ENCODE measurements around the gene FASTKD2. TPM values are rescaled to one million over a fixed set of nuclear protein-coding genes. Genes with fewer than 3 reads are reported as not detected.

Gene FASTKD2
- total and polyA plus RNA-seq, 2 donors (not counting 3 experiments of a cell fraction or from before 2014, with no cell fraction given), result 20.6 to 22.6 TPM

DNA sequence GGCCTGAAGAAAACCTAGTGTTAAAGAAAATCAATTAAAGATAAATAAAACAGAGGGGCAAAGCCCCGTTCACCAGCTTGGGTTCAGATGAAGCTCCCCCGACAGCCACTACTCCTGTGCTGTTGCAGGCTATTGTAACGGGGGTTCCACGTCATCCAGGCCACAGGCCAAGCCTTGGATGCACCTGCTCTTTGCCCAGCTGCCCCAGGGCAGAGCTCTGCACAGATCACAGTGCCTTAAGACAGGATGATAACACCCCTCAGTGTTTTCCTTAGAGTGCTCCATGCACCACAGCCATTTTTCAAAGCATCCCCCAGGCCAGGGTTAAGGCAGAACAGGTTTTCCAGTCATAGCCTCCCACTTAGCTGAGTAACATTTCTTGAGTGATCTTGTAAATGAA lies 32.0 kb downstream of the FASTKD2 start:
- no peaks in the 10 kb centered on the region for H3K79me2 ChIP-seq (ENCODE audit: control insufficient read depth, insufficient read depth, low read length)
- no peak overlapping the region for H3K27ac ChIP-seq (ENCODE audit: insufficient read depth, low read depth, low read length)
- ChIA-PET CTCF (interaction anchor here (1.0 kb wide), 2 partner anchors 14 to 676 kb away, joined by 3 to 5 read pairs; no protein-coding TSS in a partner anchor), POLR2A (no interaction called here)
- peaks cover 2% of the 10 kb centered on the region in 2 experiments for H3K36me3 ChIP-seq (ENCODE audit: control insufficient read depth in 2 of 2, extremely low read depth in 1 of 2, insufficient read depth in 2 of 2, low read length in 2 of 2)
- intact Hi-C loops (cut with micrococcal nuclease), result no loop called here
- no peak overlapping the region for H2AFZ ChIP-seq (ENCODE audit: low read depth, low read length)
- no peaks in the 10 kb centered on the region for H3K9me1 ChIP-seq (replicated peaks; ENCODE audit: control insufficient read depth, extremely low read depth, insufficient read depth, low read length)
- BruUV-seq (replicated peaks), result no TSS peak
- DNase-seq (ENCODE audit: low read depth, low spot score) (no peak), FAIRE-seq (no peak)
- peaks cover 14% of the 10 kb centered on the region for H3K4me1 ChIP-seq (ENCODE audit: control insufficient read depth, extremely low read depth, insufficient read depth, low read length)
- H3K4me2 ChIP-seq (ENCODE audit: insufficient read depth, low read length), result no peak overlapping the region
- TF ChIP-seq MYC (IDR thresholded peaks at IDR 0.05; ENCODE audit: low read depth, low read length), result no peak
- TF ChIP-seq, protein P1, sequence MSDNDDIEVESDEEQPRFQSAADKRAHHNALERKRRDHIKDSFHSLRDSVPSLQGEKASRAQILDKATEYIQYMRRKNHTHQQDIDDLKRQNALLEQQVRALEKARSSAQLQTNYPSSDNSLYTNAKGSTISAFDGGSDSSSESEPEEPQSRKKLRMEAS (IDR thresholded peaks at IDR 0.05; ENCODE audit: insufficient read depth, insufficient read length), result no peak
- no peak for TF ChIP-seq POLR2A (IDR thresholded peaks at IDR 0.05; ENCODE audit: low read depth, low read length)
- TF ChIP-seq EZH2 (IDR thresholded peaks at IDR 0.05; ENCODE audit: borderline replicate concordance, low read depth, low read length, severe bottlenecking), result no peak
- no peak for TF ChIP-seq JUN (IDR thresholded peaks at IDR 0.05; ENCODE audit: borderline replicate concordance, insufficient read depth, insufficient read length, low read depth)
- TF ChIP-seq GATA2 (IDR thresholded peaks at IDR 0.05; ENCODE audit: insufficient read depth, insufficient read length, low read depth, low read length), result no peak
- TF ChIP-seq, protein P2, sequence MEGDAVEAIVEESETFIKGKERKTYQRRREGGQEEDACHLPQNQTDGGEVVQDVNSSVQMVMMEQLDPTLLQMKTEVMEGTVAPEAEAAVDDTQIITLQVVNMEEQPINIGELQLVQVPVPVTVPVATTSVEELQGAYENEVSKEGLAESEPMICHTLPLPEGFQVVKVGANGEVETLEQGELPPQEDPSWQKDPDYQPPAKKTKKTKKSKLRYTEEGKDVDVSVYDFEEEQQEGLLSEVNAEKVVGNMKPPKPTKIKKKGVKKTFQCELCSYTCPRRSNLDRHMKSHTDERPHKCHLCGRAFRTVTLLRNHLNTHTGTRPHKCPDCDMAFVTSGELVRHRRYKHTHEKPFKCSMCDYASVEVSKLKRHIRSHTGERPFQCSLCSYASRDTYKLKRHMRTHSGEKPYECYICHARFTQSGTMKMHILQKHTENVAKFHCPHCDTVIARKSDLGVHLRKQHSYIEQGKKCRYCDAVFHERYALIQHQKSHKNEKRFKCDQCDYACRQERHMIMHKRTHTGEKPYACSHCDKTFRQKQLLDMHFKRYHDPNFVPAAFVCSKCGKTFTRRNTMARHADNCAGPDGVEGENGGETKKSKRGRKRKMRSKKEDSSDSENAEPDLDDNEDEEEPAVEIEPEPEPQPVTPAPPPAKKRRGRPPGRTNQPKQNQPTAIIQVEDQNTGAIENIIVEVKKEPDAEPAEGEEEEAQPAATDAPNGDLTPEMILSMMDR (IDR thresholded peaks at IDR 0.05; ENCODE audit: extremely low read depth in 1 of 2, insufficient read depth in 1 of 2, low read depth in 1 of 2, low read length in 2 of 2), result no peak
- no peak for TF ChIP-seq FOS (IDR thresholded peaks at IDR 0.05; ENCODE audit: borderline replicate concordance, insufficient read depth, low read length)
- no peak for TF ChIP-seq POLR2AphosphoS5 (IDR thresholded peaks at IDR 0.05; ENCODE audit: insufficient read depth, low read depth, low read length)
- dilution Hi-C loops (cut with MboI; ENCODE audit: extremely low pct_ligation_motif_present, low sequenced_read_pairs), result no loop called here
- H4K20me1 ChIP-seq (replicated peaks; ENCODE audit: control insufficient read depth, extremely low read depth, insufficient read depth, low read length), result no peaks in the 10 kb centered on the region
- H3K4me3 ChIP-seq (replicated peaks in 1 of 3; ENCODE audit: insufficient read depth in 1 of 3, low read depth in 1 of 3, low read length in 3 of 3), result no peak overlapping the region
- H3K27me3 ChIP-seq (ENCODE audit: control insufficient read depth in 2 of 2, insufficient read depth in 2 of 2, low read length in 2 of 2), result no peaks in the 10 kb centered on the region
- no peak overlapping the region for H3K9ac ChIP-seq (replicated peaks; ENCODE audit: extremely low read depth, insufficient read depth, low read length)
- H3K9me3 ChIP-seq (replicated peaks; ENCODE audit: control insufficient read depth, insufficient read depth, low read length), result no peaks in the 10 kb centered on the region

Measured in endothelial cell of umbilical vein (primary cell).